ENCODE measurements around the gene PDCL3.

Gene PDCL3
- 11.3 reads per million, percentile 34 among the genes with 10 or more reads in this experiment for total RNA-seq

GRCh38 chr2:100562613-100563406 is at the start of gene PDCL3:
PDCL3 (plus strand) TSS chr2:100562993; CDS start chr2:100563068, 75 bp downstream.
- DNase-seq: peak; percentile 91

DNA sequence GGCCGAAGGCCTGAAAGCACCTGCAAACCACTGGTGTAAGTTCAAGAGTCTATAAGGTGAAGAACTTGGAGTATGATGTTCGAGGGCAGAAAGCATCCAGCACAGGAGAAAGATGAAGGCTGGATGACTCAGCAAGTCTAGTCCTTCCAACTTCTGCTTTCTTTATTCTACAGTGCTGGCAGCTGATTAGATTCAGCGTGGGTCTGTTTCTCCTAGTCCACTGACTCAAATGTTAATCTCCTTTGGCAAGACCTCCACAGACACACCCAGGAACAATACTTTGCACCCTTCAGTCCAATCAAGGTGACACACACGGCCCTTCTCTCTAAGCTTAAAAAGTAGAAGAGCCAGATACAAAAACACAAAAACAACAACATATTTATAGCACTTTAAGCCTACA is 49.1 kb upstream of the PDCL3 start:
- DNase-seq: no peak

DNA sequence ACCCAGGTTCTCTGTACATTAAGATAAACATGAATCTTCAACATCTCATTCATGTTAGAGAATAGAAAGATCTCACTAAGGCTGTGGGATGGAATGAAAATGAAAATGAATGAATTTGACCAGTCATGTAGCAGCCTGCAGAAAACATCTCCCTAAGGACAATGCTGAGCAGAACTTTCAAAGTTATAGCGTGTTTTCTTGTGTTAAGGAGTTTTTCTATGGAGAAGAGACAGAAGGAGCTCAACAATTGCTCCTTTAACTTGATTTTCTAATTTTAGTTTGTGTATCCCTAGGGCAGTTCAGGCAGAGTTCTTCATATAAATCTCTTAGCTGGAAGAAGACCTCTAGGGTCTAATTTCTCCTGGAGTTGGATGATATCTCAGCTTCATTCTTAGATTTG is 45.2 kb upstream of the PDCL3 start:
- DNase-seq: no peak

- DNase-seq: no peak
These were observed 44.0 kb upstream of the PDCL3 start for GRCh38 chr2:100518801-100519200.

DNA sequence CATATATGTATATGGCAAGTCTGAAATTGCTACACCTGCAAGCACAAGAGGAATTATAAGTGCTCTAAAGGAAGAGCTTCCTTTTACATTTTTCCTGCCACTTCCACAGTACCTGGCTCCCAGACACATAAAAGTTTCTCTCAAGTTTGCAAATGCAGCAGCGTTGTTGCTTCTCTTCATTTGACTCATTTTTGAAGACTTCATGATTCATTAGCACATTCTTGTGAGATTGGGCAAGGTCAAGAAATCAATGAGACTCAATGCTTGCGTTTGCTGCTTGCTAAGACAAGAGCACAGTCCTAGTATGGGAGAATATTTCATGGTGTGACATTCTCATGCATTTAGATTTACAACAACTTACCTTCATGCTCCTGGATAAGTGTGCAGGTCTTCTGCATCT is 42.6 kb upstream of the PDCL3 start:
- no peak for DNase-seq

DNA sequence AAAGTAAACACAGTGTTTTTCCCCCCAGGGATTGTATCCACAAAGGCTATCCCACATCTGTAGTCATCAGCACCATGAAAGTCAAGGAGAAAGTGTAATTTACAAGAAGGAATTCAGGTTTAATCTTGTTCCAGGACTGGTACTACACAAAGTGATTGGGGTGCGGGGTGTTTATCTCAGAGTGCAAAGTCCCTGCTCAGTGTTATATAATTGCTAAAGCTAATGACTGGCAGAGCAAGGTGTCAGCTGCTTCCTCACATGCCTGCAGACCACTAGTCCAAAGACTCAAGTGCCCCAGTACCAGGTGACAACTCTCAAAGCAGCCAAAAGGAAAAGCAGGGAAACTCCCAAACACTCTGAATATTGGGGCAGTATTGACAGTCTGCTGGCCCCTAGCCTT is 40.4 kb upstream of the PDCL3 start:
- DNase-seq: no peak

GRCh38 chr2:100524331-100524730 is 38.5 kb upstream of the PDCL3 start:
- no peak for DNase-seq

DNA sequence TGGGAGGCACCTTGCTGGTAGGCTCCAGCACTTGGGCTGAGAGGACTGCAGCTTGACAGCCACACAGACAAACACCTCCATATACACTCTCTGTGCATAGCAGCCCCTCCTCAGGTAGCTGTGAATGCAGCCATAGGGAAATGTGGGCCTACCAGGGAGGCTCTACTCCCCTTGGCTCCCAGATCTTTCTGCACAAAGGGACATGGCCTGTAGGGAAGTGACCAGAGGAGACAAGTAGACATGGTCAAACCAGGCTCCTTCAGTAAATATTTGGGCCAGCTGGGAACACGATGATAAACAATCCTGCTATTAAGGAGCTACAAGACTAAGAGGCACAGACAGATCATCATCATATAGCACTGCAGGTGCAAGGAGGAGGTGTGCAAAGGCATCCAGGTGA is 35.9 kb upstream of the PDCL3 start:
- DNase-seq: no peak

DNA sequence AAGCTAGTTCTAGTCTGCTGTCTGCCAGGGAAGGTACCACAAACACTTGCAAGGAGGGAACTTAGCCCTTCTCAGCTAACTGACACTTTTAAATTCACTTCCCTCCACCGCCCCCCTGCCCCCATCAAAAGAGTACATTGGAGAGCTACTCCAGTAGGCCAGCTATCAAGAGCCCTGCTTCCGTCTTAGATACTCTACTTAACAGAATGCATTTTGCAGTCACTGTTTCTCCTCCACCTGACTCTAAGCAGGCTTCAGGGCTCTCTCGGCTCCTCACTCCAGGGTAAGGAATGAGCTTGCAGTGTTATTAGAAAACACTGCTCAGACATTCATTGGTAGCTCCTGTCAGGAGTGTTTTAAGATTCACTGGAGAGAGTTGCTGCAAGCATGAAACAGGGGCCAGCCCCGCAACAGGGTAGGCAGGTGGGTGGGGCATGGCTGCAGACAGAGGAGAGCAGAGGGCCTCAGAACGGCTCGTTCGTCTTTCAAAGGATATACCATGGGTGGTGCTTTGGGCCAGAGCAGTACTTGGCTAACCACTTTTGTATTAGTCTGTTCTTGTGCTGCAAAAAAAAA is 35.3 kb upstream of the PDCL3 start:
- DNase-seq: no peak

GRCh38 chr2:100529176-100529575 is 33.6 kb upstream of the PDCL3 start:
- no peak for DNase-seq

GRCh38 chr2:100529900-100530299 is 32.9 kb upstream of the PDCL3 start:
- DNase-seq: no peak

- DNase-seq: no peak
These were observed 26.9 kb upstream of the PDCL3 start for GRCh38 chr2:100535855-100536254.

- DNase-seq: no peak
These were observed 24.9 kb upstream of the PDCL3 start for GRCh38 chr2:100537918-100538317.

DNA sequence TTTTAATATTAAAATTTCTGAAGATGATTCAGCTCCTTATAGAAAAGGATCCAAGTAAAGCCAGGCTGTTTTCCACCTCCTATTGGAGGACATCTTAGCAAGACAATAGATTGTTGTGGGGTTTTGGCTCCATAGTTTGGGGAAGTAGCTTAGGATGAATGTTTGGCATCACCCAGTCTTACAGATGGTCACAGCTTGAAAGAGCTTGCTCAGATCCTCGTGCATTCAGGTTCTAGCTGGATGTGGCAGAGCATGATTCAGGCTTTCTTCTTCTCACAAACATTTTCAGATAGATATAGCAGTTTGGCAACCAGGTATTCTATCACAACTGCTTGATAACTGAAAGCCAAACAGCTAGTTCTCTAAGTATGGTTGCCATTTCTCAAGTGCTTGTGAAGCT is 23.6 kb upstream of the PDCL3 start:
- DNase-seq: no peak

- no peak for DNase-seq
These were observed 21.4 kb upstream of the PDCL3 start for GRCh38 chr2:100541404-100541803.

DNA sequence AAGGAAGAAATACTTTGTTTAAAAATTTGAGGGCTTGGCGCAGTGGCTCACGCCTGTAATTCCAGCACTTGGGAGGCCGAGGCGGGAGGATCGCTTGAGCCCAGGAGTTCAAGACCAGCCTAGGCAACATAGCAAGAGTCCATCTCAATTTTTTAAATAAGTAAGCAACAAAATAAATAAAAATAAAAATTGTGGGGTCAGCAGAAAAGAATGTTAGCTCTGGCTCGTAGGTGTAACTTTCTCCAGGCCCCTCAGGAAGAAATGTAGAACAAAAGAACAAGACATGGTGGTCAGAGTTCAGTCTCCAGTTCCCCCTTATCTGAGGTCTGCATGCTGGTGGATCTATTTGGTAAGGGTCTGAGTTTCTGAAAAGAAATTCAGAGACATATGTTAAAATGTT is 20.4 kb upstream of the PDCL3 start:
- no peak for DNase-seq

- DNase-seq: no peak
These were observed 17.7 kb upstream of the PDCL3 start for GRCh38 chr2:100544911-100545596.

DNA sequence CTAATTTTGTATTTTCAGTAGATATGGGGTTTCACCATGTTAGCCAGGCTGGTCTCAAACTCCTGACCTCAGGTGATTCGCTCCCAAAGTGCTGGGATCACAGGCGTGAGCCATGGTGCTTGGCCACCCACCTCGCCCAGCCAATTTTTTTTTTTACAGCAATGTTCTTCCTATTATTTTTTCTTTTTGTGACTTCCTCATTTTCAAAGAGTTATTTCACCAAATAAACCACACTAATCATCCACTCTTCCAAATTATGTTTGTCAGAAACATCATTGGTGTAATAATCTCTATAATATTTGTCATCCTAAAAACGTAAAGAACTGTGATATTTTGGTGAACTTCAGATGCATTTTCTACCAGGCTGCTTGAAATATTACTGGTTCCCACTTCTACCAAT is 16.3 kb upstream of the PDCL3 start:
- DNase-seq: no peak

DNA sequence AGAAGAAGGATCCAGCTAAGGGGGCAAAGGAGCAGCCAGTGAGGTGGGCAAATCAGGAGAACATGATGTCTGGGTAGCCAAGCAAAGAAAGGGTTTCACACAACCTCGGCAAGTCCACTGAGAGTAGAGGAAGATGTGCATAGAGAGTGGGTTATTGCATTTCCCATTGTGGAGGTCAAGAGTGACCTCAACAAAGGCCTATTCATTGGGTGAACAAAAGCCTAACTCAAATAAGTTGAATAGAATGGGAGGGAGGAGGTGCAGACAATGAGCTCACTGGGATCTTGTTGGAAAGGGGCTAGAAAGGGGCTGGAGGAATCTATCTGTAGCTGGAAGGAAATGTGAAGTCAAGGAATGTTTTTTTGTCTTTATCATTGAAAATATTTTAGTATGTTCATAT is 14.0 kb upstream of the PDCL3 start:
- DNase-seq: no peak

GRCh38 chr2:100551303-100551702 is 11.5 kb upstream of the PDCL3 start:
- no peak for DNase-seq

- DNase-seq: peak; percentile 9
These were observed 7.9 kb upstream of the PDCL3 start for GRCh38 chr2:100554798-100555407.

GRCh38 chr2:100556746-100557145 is 6.0 kb upstream of the PDCL3 start:
- DNase-seq: no peak

DNA sequence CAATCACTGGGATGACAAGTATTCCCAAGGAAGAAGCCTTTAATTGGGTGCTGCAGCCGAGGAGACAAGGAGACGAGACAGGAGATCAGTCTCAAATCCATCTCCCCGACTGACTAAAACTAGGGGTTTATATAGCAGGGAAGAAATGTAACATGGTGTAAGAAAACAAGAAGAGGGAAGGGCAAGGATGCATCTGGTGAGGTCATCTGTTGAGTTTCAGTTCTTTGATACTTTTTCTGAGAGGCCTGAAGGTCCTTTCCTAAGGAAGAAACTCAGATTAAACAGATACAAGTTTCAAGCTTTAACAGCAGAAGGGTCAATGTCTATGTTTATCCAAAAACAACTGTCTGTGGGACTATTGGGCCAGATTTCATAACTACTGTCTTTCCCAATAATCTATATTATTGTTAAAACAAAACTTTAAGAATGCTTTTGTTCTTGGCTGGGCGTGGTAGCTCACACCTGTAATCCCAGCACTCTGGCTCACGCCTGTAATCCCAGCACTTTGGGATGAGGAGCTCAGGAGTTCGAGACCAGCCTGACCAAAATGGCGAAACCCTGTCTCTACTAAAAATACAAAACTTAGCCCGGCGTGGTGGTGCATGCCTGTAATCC is 2.5 kb upstream of the PDCL3 start:
- DNase-seq: no peak

All from effector CD4-positive, alpha-beta T cell (primary cell).